GM11168 (cell line): ENCODE results near the gene ANO6.

Source experiments
- in situ Hi-C: fragments of 300-500 bp; cut with MboI; formaldehyde crosslinking; loops from one replicate; pipeline ENCODE4 v1.12.0; 2022; ENCODE audit warnings: low sequenced_read_pairs; ENCODE audit not compliant: unreplicated experiment

The ANO6 gene

DNA sequence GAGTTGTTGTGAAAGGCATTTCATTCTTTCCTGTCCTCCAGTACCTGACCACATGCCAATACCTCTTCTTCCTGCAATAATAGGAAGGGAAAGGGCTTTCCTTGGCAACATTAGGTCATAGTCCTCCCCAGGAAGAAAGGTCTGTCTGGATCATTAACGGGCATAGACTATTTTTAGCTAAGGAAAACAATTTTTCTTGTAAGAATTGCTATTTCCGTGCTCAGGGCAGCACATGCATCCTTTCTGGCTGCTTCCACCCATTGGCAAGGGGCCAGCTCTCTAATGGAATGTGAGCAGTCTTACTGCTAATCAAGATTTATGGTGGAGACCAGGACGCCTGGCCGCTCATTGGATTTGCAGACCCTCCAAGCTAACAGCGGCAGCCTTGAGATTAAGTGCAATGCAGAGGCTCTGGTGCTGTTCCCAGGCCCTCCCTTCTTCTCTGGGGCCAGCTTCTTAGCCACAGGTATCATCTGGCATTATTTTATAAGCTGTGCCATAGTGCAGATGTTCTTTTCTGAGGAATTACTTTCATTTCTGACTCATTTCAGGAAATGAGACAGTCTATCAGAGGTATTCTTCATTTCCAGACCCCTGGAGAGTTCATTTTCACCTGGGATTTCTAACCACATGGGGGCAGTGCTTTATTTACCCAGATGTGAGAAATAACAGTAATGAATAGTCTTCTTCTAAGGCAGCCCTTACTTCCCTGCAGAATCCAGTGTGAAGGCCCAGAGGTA, 52.9 kb downstream of the ANO6 start:
- in situ Hi-C loops: no loop called here

GRCh38 chr12:45269412-45269751, 53.5 kb downstream of the ANO6 start:
- in situ Hi-C loops: no loop called here

DNA sequence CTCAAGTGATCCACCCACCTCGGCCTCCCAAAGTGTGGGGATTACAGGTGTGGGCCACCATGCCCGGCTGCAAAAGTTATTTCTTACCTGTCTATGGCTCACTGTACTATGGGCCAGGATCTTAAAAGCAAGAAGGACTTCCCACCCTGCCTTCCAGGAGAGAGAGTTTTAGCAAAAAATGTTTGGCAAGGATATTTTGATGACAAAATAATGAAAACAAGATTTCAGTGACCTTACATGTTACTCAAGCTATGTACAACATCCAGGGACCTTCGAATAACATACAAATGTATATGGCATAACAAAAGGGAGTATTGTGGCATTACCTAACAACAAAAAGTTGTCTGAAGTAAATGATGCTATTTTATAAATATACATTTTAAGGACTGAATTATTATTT, 55.1 kb downstream of the ANO6 start:
- in situ Hi-C loops: no loop called here

DNA sequence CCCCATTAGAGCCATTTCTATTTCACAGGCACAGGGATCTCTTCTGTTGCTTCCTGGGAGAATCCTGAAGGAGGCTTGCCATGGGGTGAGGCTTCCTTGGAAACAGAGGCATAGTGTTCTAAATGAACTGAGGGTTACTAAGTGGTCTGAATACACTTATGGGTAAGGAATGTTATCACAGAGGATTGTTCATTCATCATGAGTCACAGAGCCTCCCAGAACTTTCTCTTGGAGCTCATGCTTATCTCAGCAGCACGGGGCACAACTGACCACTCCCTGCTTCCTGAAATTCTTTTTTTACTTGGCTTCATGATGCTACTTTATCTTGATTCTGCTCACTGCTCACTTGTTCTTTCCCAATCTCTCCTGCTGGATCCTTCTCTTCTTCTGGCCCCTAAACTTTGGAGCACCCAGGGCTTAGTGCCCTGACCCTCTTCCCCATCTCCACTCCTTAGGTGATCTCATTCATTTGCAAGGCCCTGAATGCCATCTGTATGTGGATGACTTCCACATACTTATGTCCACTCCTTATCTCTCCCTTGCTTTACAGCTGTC, 57.9 kb downstream of the ANO6 start:
- in situ Hi-C loops: no loop called here

GRCh38 chr12:45276154-45276755, 60.4 kb downstream of the ANO6 start:
- in situ Hi-C loops: no loop called here

- in situ Hi-C loops: no loop called here
Measured at GRCh38 chr12:45278447-45278846, 62.6 kb downstream of the ANO6 start.

- in situ Hi-C loops: no loop called here
Measured at GRCh38 chr12:45279931-45280830, 64.3 kb downstream of the ANO6 start.

DNA sequence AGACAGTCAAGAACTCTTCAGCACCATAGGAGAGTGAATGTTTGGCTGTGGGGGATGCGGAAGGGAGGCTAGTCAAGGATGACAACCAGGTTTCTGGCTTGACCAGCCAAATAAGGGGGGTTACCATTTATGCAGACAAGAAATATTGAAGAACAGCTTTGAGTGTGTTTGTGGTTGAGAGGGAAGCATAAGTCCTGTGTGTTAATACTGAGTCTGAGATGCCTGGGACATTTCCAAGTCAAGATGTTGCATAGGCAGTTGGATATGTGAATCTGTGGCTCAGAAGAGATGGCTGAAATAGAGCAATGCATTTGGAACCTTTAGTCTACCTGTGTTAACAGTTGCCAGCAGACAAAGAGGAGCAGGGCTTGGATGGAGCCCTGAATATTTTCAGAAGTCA, 66.1 kb downstream of the ANO6 start:
- in situ Hi-C loops: no loop called here

DNA sequence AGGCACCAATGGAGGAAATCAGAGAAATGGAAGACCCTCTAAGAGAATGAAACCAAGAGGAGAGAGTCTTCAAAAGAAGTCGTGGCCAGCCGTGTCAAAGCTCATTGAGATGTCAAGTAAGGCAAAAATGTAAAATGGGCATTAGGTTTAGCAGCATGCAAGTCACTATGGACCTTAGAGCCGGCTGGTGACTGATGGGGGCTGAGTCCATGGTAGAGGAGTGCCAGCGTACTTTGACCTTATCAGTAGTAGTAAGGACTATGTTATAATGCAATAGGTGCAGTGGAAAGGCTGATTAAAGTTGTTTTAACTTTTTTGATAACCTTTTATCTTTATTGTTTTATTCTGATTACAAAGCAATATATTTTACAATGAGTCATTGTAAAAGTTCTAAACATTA, 66.5 kb downstream of the ANO6 start:
- in situ Hi-C loops: no loop called here

DNA sequence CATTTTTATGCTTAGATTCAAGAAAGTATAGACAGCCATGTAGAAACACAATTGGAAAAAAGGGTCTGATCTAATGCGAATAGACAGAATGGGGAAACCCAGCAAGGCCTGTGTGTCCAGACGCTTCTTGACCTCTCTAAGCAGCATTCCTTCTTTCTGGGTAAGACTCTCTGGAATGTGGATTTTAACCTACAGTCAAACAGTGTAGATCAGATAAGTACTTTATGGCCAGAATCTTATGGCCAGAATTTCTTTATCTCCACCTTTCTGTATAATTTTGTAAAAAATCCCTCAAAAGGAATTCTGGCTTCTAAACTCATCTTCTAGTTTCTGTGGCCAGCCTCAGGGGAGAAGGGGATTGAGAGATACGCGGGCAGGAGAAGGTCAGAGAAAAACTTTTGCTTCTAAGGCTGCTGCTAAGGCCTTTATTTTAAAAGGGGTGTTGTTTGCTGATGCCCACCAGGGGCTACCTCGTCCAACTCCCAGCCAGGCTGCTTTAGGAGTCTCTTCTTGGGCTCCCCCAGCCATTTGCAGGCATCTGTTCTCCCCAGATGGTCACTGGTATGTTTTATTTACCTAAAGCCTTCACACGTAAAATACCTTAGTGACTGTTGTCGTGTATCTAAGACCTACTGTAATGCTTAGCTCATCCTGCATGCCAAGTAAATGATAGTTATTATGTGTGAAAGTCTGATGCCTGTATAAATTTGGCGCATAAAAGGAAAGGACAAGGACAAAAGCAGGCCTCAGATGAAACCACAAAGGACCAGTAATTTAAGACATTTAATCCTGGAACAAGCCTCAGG, 68.4 kb downstream of the ANO6 start:
- in situ Hi-C loops: no loop called here

- in situ Hi-C loops: no loop called here
Measured at GRCh38 chr12:45285717-45286116, 69.8 kb downstream of the ANO6 start.

- in situ Hi-C loops: no loop called here
Measured at GRCh38 chr12:45286621-45287020, 70.7 kb downstream of the ANO6 start.

DNA sequence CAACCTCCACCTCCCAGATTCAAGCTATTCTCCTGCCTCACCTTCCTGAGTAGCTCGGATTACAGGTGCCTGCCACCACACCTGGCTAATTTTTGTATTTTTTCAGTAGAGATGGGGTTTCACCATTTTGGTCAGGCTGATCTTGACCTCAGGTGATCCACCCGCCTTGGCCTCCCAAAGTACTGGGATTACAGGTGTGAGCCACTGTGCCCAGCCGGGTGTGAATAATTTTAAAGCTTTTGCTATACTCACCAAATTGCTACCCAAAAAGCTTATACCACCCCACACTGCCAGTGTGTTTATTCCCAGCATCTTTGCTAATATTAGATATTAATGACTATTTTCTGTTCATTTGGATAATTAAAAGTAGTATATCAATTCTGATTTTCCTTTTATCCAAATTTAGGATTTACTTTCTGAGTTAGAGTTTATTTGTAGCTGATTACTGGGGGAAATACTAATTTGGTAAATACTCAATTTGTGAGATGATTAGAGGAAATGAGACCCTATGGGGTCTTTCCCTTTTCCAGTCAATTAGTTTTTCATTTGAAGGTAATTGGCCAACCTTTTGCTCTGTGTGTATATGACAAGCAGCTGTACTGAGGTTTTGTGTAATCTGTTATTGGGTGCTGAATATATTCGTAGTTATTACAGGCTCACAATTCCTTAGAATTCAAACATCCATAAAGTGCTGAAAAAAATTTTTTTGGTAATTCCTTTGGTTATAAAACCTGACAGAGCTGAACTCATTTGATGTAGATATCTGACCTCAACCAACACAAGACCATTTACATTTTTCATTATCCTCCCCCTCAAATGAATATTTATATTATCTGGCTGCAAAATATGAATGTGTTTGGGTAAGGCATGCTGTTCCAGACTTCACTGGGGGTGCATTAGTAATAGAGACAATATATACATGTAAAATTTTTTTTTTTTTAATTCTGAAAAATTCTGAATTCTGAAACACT, 73.6 kb downstream of the ANO6 start:
- in situ Hi-C loops: no loop called here

- in situ Hi-C loops: no loop called here
Measured at GRCh38 chr12:45290216-45290605, 74.3 kb downstream of the ANO6 start.

- in situ Hi-C loops: no loop called here
Measured at GRCh38 chr12:45291518-45291917, 75.6 kb downstream of the ANO6 start.

DNA sequence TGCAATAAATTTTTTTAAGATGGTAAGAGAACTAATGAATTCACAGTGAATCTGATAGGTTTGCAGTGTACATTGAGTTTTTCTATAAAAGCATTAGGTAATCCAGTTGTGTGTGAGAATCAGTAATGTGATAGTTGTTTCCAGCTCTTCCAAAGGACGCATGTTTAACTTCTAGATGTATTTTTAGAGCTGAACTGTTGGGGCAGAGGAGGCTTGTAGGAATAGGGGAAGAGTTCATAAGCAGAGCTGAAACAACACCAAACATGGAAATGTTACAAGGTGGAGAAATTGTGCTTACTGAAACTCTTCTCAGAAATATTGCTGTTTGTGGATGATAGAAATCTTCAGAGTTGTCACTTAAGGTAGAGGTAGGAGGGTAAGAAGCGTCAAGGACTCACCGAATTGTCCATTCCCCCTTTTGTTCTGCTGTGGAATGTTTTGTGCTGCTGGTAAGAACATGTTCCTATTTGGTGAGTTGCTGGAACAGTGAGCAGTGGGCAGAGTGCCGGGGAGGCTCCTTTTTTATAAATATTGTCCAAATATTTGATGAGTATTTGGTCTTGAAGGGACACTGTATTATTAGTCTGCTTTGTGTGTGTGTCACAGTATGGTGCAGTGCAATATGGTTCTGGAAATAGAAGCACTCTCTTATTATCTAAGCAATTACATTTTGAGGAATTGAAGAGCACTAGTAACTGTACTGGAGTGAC, 76.7 kb downstream of the ANO6 start:
- in situ Hi-C loops: no loop called here

- in situ Hi-C loops: no loop called here
Measured at GRCh38 chr12:45294906-45295305, 79.0 kb downstream of the ANO6 start.

DNA sequence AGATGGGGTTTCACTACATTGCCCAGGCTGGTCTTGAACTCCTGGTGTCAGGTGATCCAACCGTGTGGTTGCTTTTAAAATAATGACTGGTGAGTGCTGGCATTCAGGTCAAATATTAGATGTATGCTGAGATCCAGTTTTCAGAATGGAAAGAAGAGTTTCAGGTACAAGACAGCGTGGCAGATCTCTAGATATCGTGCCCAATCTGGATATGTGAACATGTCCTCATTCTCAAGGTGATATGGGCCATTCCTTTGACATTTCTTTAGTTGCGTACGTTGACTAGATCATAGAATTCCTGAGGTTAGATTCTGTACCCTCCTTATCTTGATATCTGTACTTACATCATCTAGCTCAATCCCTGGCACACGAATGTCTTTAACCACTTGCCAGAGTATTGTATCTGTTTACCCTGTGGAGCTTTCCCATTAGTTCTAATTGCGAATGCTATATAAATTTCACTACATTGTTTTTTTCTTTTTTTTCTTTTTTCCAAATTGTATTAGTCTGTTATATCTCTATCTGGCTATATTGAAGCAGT, 80.2 kb downstream of the ANO6 start:
- in situ Hi-C loops: no loop called here
